Spleen (tissue), 11 donors: ENCODE results near the gene DOK5. TPM values are rescaled to one million over a fixed set of nuclear protein-coding genes. Genes with fewer than 3 reads are reported as not detected.

Experiments used
- DNase-seq: peaks from one replicate; pipeline ENCODE4 v3.0.0-alpha.2; 2020
- H3K27ac ChIP-seq, 8 donors: fragments of 200-600 bp; sonication (generic) in 7 of 8; 1 replicate in 4 of 8; 2 replicates in 4 of 8; pipeline versions ENCODE4 v1.5.0 to v1.8.0; 2016 to 2021; ENCODE audit warnings: inconsistent platforms in 4 of 8, mild to moderate bottlenecking in 4 of 8, moderate library complexity in 1 of 8
- H3K27me3 ChIP-seq, 7 donors: fragments of 200-600 bp; sonication (generic) in 6 of 7; replicated peaks in 1 of 7; 1 replicate in 4 of 7; 2 replicates in 3 of 7; pipeline versions ENCODE4 v1.5.0 to v1.8.0; 2016 to 2021; ENCODE audit warnings: inconsistent platforms in 3 of 7, mild to moderate bottlenecking in 1 of 7
- H3K36me3 ChIP-seq, 6 donors: fragments of 200-600 bp; sonication (generic) in 5 of 6; 1 replicate in 4 of 6; 2 replicates in 2 of 6; pipeline versions ENCODE4 v1.5.0 to v1.8.0; 2016 to 2021; ENCODE audit warnings: inconsistent platforms in 2 of 6
- H3K4me1 ChIP-seq, 6 donors: fragments of 200-600 bp; sonication (generic) in 5 of 6; 1 replicate in 3 of 6; 2 replicates in 3 of 6; pipeline versions ENCODE4 v1.5.0 to v1.8.0; 2016 to 2021; ENCODE audit warnings: inconsistent platforms in 3 of 6
- H3K4me3 ChIP-seq, 8 donors: fragments of 200-600 bp; sonication (generic) in 7 of 8; 1 replicate in 4 of 8; 2 replicates in 4 of 8; pipeline versions ENCODE4 v1.5.0 to v1.8.0; 2016 to 2021; ENCODE audit warnings: inconsistent platforms in 4 of 8, mild to moderate bottlenecking in 4 of 8, moderate library complexity in 2 of 8
- H3K9me3 ChIP-seq, 8 donors: fragments of 200-600 bp; sonication (generic) in 7 of 8; 1 replicate in 4 of 8; 2 replicates in 4 of 8; pipeline versions ENCODE4 v1.5.0 to v1.8.0; 2016 to 2021; ENCODE audit warnings: inconsistent platforms in 4 of 8
- POLR2A ChIP-seq, 3 donors: fragments of 450-650 bp; IDR thresholded peaks; one replicate each; pipeline ENCODE4 v1.5.1; 2017; ENCODE audit warnings: antibody characterized with exemption in 3 of 3, mild to moderate bottlenecking in 1 of 3
- POLR2AphosphoS5 ChIP-seq, 3 donors: sonication (generic); formaldehyde crosslinking; IDR thresholded peaks; one replicate each; pipeline ENCODE4 v1.5.1; 2017; ENCODE audit warnings: antibody characterized with exemption in 3 of 3
- WGBS, 5 donors: extraction: QIAGEN DNeasy Blood & Tissue Kit in 3 of 5; methylation state at CpG; one replicate each; pipeline versions ENCODE4 v1.1.5 to v1.1.7; 2013 to 2018; 5-methylcytosine and 5-hydroxymethylcytosine counted together
- intact Hi-C: fragments of 100-400 bp; cut with DNase I; formaldehyde crosslinking; loops from one replicate; pipeline ENCODE4 v1.15.0; 2023; ENCODE audit warnings: low total_unique reads
- polyA plus RNA-seq, 3 donors: library from polyadenylated mRNA; stranded (reverse); fragments of 200-250 nt; gene quantifications; one replicate each; pipeline ENCODE4 v1.2.1, GENCODE V29; 2013
- total RNA-seq, 7 donors: library from RNA; depleted of rRNA in 3 of 7; stranded (reverse); fragments of >200 nt in 3 of 7; fragmentation: NEBNext Ultra II Directional in 4 of 7; extraction: Animal tissue kit (Norgen Biotek cat#: 25700) in 4 of 7; gene quantifications; one replicate each; pipeline versions ENCODE4 v1.1.0 to v1.2.1, GENCODE V29; 2016 to 2021
- TF ChIP-seq, protein P1 (sequence below), 11 experiments: fragments of 200-600 bp in 7 of 11; fragments of 450-650 bp in 4 of 11; sonication (generic) in 4 of 11; IDR thresholded peaks in 8 of 11; conservative IDR thresholded peaks in 3 of 11; 1 replicate in 7 of 11; 2 replicates in 4 of 11; pipeline versions ENCODE4 v1.4.0 to v1.8.0; 2016 to 2021; ENCODE audit warnings: antibody characterized with exemption in 11 of 11, inconsistent platforms in 4 of 11, mild to moderate bottlenecking in 1 of 11
- donor health status: healthy with polysubstance abuse.
- donor health status: DM: no; HTN: no; CAD: no; lungs with moderate emphysema.
- donor health status: DM: no; HTN: no; CAD: no.
- donor health status: Bipolar disorder and iron deficiency.
- donor health status: healthy.
- donor health status: DM: no; HTN: no; CAD: no.
- donor health status: DM: yes; HTN: yes; CAD: no.

DOK5 gene
- total and polyA plus RNA-seq, 10 donors, result 0.17 to 0.73 (median 0.53) TPM; not detected in 3

DNA sequence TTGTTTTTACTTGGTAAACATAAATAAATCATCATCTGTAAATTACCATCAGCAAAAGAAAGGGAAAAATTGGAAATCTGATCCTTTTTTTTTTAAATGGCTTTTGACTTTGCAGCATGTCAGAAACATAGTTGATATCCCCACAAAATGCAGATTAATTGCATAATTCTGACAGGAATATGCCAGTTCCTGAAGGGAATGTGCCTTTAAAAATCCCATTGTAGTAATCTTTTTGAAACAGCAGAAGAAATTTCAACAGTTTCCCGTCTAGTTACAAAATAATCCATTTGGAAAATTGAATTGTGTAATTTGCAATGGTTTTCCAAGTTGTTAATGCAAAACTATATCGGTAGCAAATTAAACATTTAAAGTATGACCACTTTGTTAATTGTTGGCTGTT lies 95.2 kb downstream of the DOK5 start:
- Histone ChIP-seq H3K36me3 (no peaks in the 10 kb centered on the region), H3K4me3 (no peak overlapping the region), H3K27me3 (no peaks in the 10 kb centered on the region), H3K27ac (no peak overlapping the region), H3K4me1 (no peaks in the 10 kb centered on the region), H3K9me3 (no peaks in the 10 kb centered on the region)
- 63 to 80% (median 66%) methylated on average over 2 of the region's 2 CpGs for WGBS, 5 donors
- no peak for TF ChIP-seq POLR2AphosphoS5 (IDR thresholded peaks at IDR 0.05)
- no peak for TF ChIP-seq POLR2A (IDR thresholded peaks at IDR 0.05)
- TF ChIP-seq, protein P1, sequence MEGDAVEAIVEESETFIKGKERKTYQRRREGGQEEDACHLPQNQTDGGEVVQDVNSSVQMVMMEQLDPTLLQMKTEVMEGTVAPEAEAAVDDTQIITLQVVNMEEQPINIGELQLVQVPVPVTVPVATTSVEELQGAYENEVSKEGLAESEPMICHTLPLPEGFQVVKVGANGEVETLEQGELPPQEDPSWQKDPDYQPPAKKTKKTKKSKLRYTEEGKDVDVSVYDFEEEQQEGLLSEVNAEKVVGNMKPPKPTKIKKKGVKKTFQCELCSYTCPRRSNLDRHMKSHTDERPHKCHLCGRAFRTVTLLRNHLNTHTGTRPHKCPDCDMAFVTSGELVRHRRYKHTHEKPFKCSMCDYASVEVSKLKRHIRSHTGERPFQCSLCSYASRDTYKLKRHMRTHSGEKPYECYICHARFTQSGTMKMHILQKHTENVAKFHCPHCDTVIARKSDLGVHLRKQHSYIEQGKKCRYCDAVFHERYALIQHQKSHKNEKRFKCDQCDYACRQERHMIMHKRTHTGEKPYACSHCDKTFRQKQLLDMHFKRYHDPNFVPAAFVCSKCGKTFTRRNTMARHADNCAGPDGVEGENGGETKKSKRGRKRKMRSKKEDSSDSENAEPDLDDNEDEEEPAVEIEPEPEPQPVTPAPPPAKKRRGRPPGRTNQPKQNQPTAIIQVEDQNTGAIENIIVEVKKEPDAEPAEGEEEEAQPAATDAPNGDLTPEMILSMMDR (IDR thresholded peaks at IDR 0.05 in 8 of 11, conservative IDR thresholded peaks at IDR 0.05 in 3 of 11), result no peak
- no peak for DNase-seq
- intact Hi-C loops, result no loop called here

DNA sequence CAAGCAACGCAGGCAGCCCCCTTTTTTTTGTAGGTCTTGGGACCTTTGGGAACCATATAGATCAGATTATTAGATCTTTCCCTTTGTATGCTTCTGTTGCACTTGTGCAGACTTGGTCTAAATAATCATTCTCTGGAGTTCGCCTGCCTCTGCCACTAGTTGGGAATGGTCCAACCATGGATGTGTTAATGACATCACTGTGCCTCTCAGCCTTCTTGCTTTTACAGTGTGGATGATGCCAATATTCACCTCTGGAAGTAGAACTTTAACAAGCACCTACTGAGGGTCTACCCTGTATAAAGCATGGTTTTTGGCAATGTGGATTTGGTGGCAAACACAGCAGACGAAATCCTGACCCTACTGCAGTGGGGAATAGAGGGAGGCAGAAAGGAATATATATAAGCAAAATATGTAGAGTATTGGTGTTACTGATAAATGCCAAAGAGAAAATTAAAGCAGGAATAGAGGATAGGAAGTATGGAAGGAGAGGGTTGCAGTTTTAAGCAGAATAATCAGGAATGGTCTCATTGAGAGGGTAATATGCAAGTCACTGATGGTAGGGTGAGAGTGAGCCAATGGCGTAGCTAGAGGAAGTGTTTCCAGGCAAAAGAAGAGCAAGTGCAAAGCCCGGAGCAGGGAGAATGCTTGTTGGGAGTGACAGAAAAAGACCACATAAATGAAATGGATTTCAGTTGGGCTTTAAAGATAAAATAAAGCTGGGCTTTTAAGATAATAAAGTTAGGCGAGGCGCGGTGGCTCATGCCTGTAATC lies 97.5 kb downstream of the DOK5 start:
- TF ChIP-seq POLR2A (IDR thresholded peaks at IDR 0.05) (no peak), POLR2AphosphoS5 (IDR thresholded peaks at IDR 0.05) (no peak)
- TF ChIP-seq, protein P1 (IDR thresholded peaks at IDR 0.05 in 8 of 11, conservative IDR thresholded peaks at IDR 0.05 in 3 of 11), result no peak
- 87 to 95% (median 89%) methylated on average over 8 of the region's 8 CpGs for WGBS, 5 donors
- no peak overlapping the region for H3K27ac ChIP-seq
- no peaks in the 10 kb centered on the region for H3K27me3 ChIP-seq
- DNase-seq, result no peak
- no peaks in the 10 kb centered on the region for H3K36me3 ChIP-seq
- no peak overlapping the region for H3K4me3 ChIP-seq
- intact Hi-C loops, result no loop called here
- H3K4me1 ChIP-seq, result no peaks in the 10 kb centered on the region
- H3K9me3 ChIP-seq, result no peaks in the 10 kb centered on the region

DNA sequence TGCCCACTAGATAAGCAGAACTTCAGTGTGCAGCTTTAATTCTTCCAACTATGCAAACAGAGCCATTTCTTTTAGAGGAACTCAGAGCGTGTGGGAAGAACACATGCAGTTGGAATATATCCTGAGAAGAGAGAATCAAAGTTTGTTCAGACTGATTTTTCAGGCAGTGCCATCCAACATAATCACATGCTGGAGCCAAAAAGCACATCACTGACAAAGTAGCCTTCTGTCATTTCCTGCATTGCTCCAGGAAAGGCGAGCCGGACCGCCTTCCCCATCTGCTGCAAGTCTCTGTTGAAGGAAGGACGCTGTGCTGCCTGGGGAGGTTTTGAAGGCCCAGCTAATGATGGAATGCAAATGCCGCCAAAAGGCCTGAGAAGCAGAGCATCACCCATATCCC lies 98.4 kb downstream of the DOK5 start:
- no peaks in the 10 kb centered on the region for H3K4me1 ChIP-seq
- no peak for DNase-seq
- TF ChIP-seq, protein P1 (IDR thresholded peaks at IDR 0.05 in 8 of 11, conservative IDR thresholded peaks at IDR 0.05 in 3 of 11), result no peak
- TF ChIP-seq POLR2AphosphoS5 (IDR thresholded peaks at IDR 0.05), result no peak
- TF ChIP-seq POLR2A (IDR thresholded peaks at IDR 0.05), result no peak
- no peaks in the 10 kb centered on the region for H3K9me3 ChIP-seq
- H3K27me3 ChIP-seq, result no peaks in the 10 kb centered on the region
- WGBS, 5 donors, result 52 to 82% (median 74%) methylated on average over 6 of the region's 6 CpGs
- H3K27ac ChIP-seq, result no peak overlapping the region
- H3K36me3 ChIP-seq, result no peaks in the 10 kb centered on the region
- no peak overlapping the region for H3K4me3 ChIP-seq
- intact Hi-C loops, result no loop called here

DNA sequence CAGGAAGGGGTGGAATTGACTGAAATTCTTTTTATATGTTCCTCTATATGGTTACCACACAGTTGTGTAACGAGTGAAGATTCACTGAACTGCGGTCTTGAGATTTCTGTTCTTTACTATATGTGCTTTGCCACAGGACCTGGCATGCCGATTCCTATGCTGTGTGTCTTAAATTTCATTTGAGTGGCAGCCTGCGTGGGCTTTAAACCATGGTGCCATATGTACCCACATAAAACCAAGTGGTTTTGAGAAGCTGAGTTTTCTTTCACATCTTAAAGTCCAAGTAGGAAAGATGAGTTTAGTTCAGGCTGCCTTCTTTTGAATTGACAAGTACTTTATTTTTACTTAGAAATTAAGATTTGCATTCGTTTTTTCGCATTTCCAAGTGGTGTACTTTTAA lies 101.1 kb downstream of the DOK5 start:
- H3K4me3 ChIP-seq, result no peak overlapping the region
- H3K36me3 ChIP-seq, result no peaks in the 10 kb centered on the region
- no peaks in the 10 kb centered on the region for H3K27me3 ChIP-seq
- WGBS, 5 donors, result 86 to 94% (median 88%) methylated on average over 6 of the region's 6 CpGs
- intact Hi-C loops, result no loop called here
- H3K9me3 ChIP-seq, result no peaks in the 10 kb centered on the region
- TF ChIP-seq, protein P1 (IDR thresholded peaks at IDR 0.05 in 8 of 11, conservative IDR thresholded peaks at IDR 0.05 in 3 of 11), result no peak
- TF ChIP-seq POLR2AphosphoS5 (IDR thresholded peaks at IDR 0.05) (no peak), POLR2A (IDR thresholded peaks at IDR 0.05) (no peak)
- no peaks in the 10 kb centered on the region for H3K4me1 ChIP-seq
- no peak for DNase-seq
- H3K27ac ChIP-seq, result no peak overlapping the region
